Measurements from ENCODE around the gene GDPD4.

DNA sequence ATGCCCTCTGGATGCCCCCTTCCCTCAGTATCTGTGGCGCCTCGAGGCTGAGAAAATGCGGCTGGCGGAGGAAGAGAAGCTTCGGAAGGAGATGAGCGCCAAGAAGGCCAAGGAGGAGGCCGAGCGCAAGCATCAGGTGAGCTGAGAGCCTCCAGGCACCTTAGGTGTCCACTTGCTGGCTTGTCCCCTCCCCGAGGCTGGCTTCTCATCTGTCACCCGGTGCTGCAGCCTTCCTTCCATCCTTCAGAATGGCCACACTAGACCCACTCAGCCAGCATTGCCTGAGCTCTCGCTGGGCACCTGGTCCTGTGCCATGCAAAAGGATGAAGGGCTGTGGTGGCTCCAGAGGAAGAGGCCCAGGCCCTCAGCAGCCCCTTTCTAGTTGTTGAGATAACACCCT lies 121.1 kb downstream of the GDPD4 start:
- TF ChIP-seq POLR2A (IDR thresholded peaks at IDR 0.05): no peak
- TF ChIP-seq, protein P1, sequence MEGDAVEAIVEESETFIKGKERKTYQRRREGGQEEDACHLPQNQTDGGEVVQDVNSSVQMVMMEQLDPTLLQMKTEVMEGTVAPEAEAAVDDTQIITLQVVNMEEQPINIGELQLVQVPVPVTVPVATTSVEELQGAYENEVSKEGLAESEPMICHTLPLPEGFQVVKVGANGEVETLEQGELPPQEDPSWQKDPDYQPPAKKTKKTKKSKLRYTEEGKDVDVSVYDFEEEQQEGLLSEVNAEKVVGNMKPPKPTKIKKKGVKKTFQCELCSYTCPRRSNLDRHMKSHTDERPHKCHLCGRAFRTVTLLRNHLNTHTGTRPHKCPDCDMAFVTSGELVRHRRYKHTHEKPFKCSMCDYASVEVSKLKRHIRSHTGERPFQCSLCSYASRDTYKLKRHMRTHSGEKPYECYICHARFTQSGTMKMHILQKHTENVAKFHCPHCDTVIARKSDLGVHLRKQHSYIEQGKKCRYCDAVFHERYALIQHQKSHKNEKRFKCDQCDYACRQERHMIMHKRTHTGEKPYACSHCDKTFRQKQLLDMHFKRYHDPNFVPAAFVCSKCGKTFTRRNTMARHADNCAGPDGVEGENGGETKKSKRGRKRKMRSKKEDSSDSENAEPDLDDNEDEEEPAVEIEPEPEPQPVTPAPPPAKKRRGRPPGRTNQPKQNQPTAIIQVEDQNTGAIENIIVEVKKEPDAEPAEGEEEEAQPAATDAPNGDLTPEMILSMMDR (IDR thresholded peaks at IDR 0.05): no peak
- TF ChIP-seq EP300 (IDR thresholded peaks at IDR 0.05): no peak
- TF ChIP-seq POLR2AphosphoS5 (IDR thresholded peaks at IDR 0.05): no peak

All from stomach (tissue), 4 donors.